ENCODE measurements around the gene LRRC49.

The LRRC49 gene

GRCh38 chr15:70962084-70962483 is 69.5 kb downstream of the LRRC49 start:
- no peak for TF ChIP-seq CTCF (IDR thresholded peaks at IDR 0.05; ENCODE audit: control extremely low read depth, extremely low read depth, low read depth, missing control alignments)
- DNase-seq (ENCODE audit: extremely low spot score): no peak
- CTCF ChIA-PET: no interaction called here
- POLR2A ChIA-PET: no interaction called here

- DNase-seq (ENCODE audit: extremely low spot score): no peak
- CTCF ChIA-PET: no interaction called here
- no peak for TF ChIP-seq CTCF (IDR thresholded peaks at IDR 0.05; ENCODE audit: control extremely low read depth, extremely low read depth, low read depth, missing control alignments)
- POLR2A ChIA-PET: no interaction called here
These were observed 70.6 kb downstream of the LRRC49 start for GRCh38 chr15:70963199-70963598.

GRCh38 chr15:70964058-70964457 is 71.4 kb downstream of the LRRC49 start:
- ChIA-PET POLR2A (no interaction called here), CTCF (no interaction called here)
- no peak for DNase-seq (ENCODE audit: extremely low spot score)
- TF ChIP-seq CTCF (IDR thresholded peaks at IDR 0.05; ENCODE audit: control extremely low read depth, extremely low read depth, low read depth, missing control alignments): no peak

GRCh38 chr15:70964686-70965085 is 72.1 kb downstream of the LRRC49 start:
- DNase-seq (ENCODE audit: extremely low spot score): no peak
- POLR2A ChIA-PET: no interaction called here
- CTCF ChIA-PET: interaction anchor here (1.0 to 1.1 kb wide), 3 partner anchors 12 to 479 kb away, joined by 3 read pairs; no protein-coding TSS in a partner anchor
- no peak for TF ChIP-seq CTCF (IDR thresholded peaks at IDR 0.05; ENCODE audit: control extremely low read depth, extremely low read depth, low read depth, missing control alignments)

- ChIA-PET POLR2A (no interaction called here), CTCF (no interaction called here)
- no peak for TF ChIP-seq CTCF (IDR thresholded peaks at IDR 0.05; ENCODE audit: control extremely low read depth, extremely low read depth, low read depth, missing control alignments)
- no peak for DNase-seq (ENCODE audit: extremely low spot score)
These were observed 75.0 kb downstream of the LRRC49 start for GRCh38 chr15:70967646-70968045.

- CTCF ChIA-PET: interaction anchor here (0.9 to 1.3 kb wide), 5 partner anchors 465 to 470 kb away, joined by 3 to 4 read pairs (median 3); no protein-coding TSS in a partner anchor
- peak; percentile 5 for TF ChIP-seq CTCF (IDR thresholded peaks at IDR 0.05; ENCODE audit: control extremely low read depth, extremely low read depth, low read depth, missing control alignments)
- no peak for DNase-seq (ENCODE audit: extremely low spot score)
- POLR2A ChIA-PET: no interaction called here
These were observed 81.6 kb downstream of the LRRC49 start for GRCh38 chr15:70974004-70974832.

Measured in GM10248 (cell line).